Chondrocyte (in vitro differentiated cells): Measurements from ENCODE around the gene SLC66A2. TPM values are rescaled to one million over a fixed set of nuclear protein-coding genes. Genes with fewer than 3 reads are reported as not detected.
A peak's percentile ranks its signal among the peaks of the same experiment; 100 is the strongest.

Experiments used
- DNase-seq: peaks from one replicate; pipeline ENCODE4 v3.0.0; 2021; ENCODE audit warnings: mixed read lengths, low spot score
- H3K27ac Mint-ChIP-seq: one replicate; pipeline ENCODE4 v1.8.0; 2021; ENCODE audit warnings: mild to moderate bottlenecking, moderate library complexity, mixed read lengths; ENCODE audit not compliant: unreplicated experiment
- H3K27me3 Mint-ChIP-seq: 2 replicates; pipeline ENCODE4 v1.8.0; 2021; ENCODE audit warnings: low read depth, mixed read lengths
- H3K36me3 Mint-ChIP-seq: 2 replicates; pipeline ENCODE4 v1.8.0; 2021; ENCODE audit warnings: low read depth, mixed read lengths
- H3K4me1 Mint-ChIP-seq: 2 replicates; pipeline ENCODE4 v1.8.0; 2021; ENCODE audit warnings: low read depth, mild to moderate bottlenecking, mixed read lengths
- H3K4me3 Mint-ChIP-seq: one replicate; pipeline ENCODE4 v1.8.0; 2021; ENCODE audit warnings: mild to moderate bottlenecking, moderate library complexity, mixed read lengths; ENCODE audit not compliant: unreplicated experiment
- H3K9me3 Mint-ChIP-seq: 2 replicates; pipeline ENCODE4 v1.8.0; 2021; ENCODE audit warnings: low read depth, mixed read lengths
- CTCF ChIP-seq: fragments of 200-600 bp; sonication (generic); IDR thresholded peaks from 2 replicates; pipeline ENCODE4 v1.5.0; 2021; ENCODE audit warnings: antibody characterized with exemption, mild to moderate bottlenecking, moderate library complexity
- total RNA-seq: library from RNA; stranded (reverse); gene quantifications from 3 replicates; pipeline ENCODE4 v1.2.1, GENCODE V29; 2021

SLC66A2 gene
- total RNA-seq, 1 donor from 2014 or later, result 27.6 TPM

- Mint-ChIP-seq H3K9me3 (peaks cover 29% of the 10 kb centered on the region), H3K4me1 (no peaks in the 10 kb centered on the region), H3K36me3 (peaks cover 42% of the 10 kb centered on the region), H3K27ac (no peak overlapping the region), H3K27me3 (no peaks in the 10 kb centered on the region), H3K4me3 (no peak overlapping the region)
- no peak for TF ChIP-seq CTCF
- peak; percentile 91 for DNase-seq
Observed at GRCh38 chr18:79927607-79928562, 23.6 kb downstream of the SLC66A2 start.

- H3K36me3 Mint-ChIP-seq, result peaks cover 33% of the 10 kb centered on the region
- no peak for TF ChIP-seq CTCF
- no peaks in the 10 kb centered on the region for H3K4me1 Mint-ChIP-seq
- peak; percentile 91 for DNase-seq
- H3K9me3 Mint-ChIP-seq, result peaks cover 21% of the 10 kb centered on the region
- H3K4me3 Mint-ChIP-seq, result no peak overlapping the region
- no peak overlapping the region for H3K27ac Mint-ChIP-seq
- H3K27me3 Mint-ChIP-seq, result no peaks in the 10 kb centered on the region
Observed at GRCh38 chr18:79926715-79927606, 24.5 kb downstream of the SLC66A2 start.

GRCh38 chr18:79926306-79926705 is 25.1 kb downstream of the SLC66A2 start:
- no peak overlapping the region for H3K27ac Mint-ChIP-seq
- H3K27me3 Mint-ChIP-seq, result no peaks in the 10 kb centered on the region
- H3K9me3 Mint-ChIP-seq, result peaks cover 18% of the 10 kb centered on the region
- no peak for TF ChIP-seq CTCF
- no peaks in the 10 kb centered on the region for H3K4me1 Mint-ChIP-seq
- H3K4me3 Mint-ChIP-seq, result no peak overlapping the region
- peak; percentile 56 for DNase-seq
- H3K36me3 Mint-ChIP-seq, result peaks cover 31% of the 10 kb centered on the region

- TF ChIP-seq CTCF, result no peak
- peak; percentile 62 for DNase-seq
- no peaks in the 10 kb centered on the region for H3K27me3 Mint-ChIP-seq
- H3K9me3 Mint-ChIP-seq, result peaks cover 13% of the 10 kb centered on the region
- H3K4me1 Mint-ChIP-seq, result no peaks in the 10 kb centered on the region
- H3K27ac Mint-ChIP-seq, result peak overlapping the region; percentile 22
- H3K4me3 Mint-ChIP-seq, result no peak overlapping the region
- H3K36me3 Mint-ChIP-seq, result peaks cover 27% of the 10 kb centered on the region
Observed at GRCh38 chr18:79924814-79925731, 26.4 kb downstream of the SLC66A2 start.
